Body of pancreas (tissue), 4 donors: ENCODE results near the gene CDCA4. TPM values are rescaled to one million over a fixed set of nuclear protein-coding genes. Genes with fewer than 3 reads are reported as not detected.

ENCODE experiments used
- ATAC-seq: fragments of 150-250 bp; one replicate; pipeline ENCODE4 v1.9.1; 2016
- DNase-seq, 4 donors: peaks; one replicate each; pipeline ENCODE4 v3.0.0-alpha.2; 2019
- H3K27ac ChIP-seq, 4 donors: fragments of 200-600 bp; sonication (generic); 1 replicate in 3 of 4; 2 replicates in 1 of 4; pipeline versions ENCODE4 v1.5.1 to v1.6.1; 2016 to 2019; ENCODE audit warnings: mild to moderate bottlenecking in 1 of 4, mixed read lengths in 1 of 4, moderate library complexity in 1 of 4
- H3K27me3 ChIP-seq, 2 donors: fragments of 200-600 bp; sonication (generic); one replicate each; pipeline ENCODE4 v1.6.0; 2016; ENCODE audit warnings: mild to moderate bottlenecking in 1 of 2
- H3K36me3 ChIP-seq, 2 donors: fragments of 200-600 bp; sonication (generic); replicated peaks in 1 of 2; 2 replicates each; pipeline ENCODE4 v1.5.1; 2016; ENCODE audit warnings: low read depth in 2 of 2; ENCODE audit not compliant: insufficient read depth in 1 of 2
- H3K4me1 ChIP-seq: fragments of 200-600 bp; sonication (generic); one replicate; pipeline ENCODE4 v1.6.0; 2016
- H3K4me3 ChIP-seq, 2 donors: fragments of 200-600 bp; sonication (generic); 1 replicate in 1 of 2; 2 replicates in 1 of 2; pipeline ENCODE4 v1.5.1; 2016 to 2019
- H3K9me3 ChIP-seq, 3 donors: fragments of 200-600 bp; sonication (generic); 1 replicate in 2 of 3; 2 replicates in 1 of 3; pipeline ENCODE4 v1.5.1; 2016
- POLR2A ChIP-seq, 3 donors: fragments of 450-650 bp; IDR thresholded peaks; one replicate each; pipeline ENCODE4 v1.6.1; 2016; ENCODE audit warnings: antibody characterized with exemption in 3 of 3, mild to moderate bottlenecking in 2 of 3
- WGBS, 2 donors: methylation state at CpG; one replicate each; pipeline ENCODE4 v1.1.5; 2017; 5-methylcytosine and 5-hydroxymethylcytosine counted together
- intact Hi-C: fragments of 100-400 bp; cut with DNase I; formaldehyde crosslinking; loops from one replicate; pipeline ENCODE4 v1.15.1; 2023
- total RNA-seq, 2 donors: library from RNA; depleted of rRNA; stranded (reverse); fragments of >200 nt; gene quantifications; one replicate each; pipeline ENCODE4 v1.1.0, GENCODE V29; 2016
- TF ChIP-seq, protein P1 (sequence below), 7 experiments: fragments of 450-650 bp in 4 of 7; fragments of 200-600 bp in 3 of 7; sonication (generic) in 3 of 7; IDR thresholded peaks; one replicate each; pipeline ENCODE4 v1.5.1; 2016 to 2019; ENCODE audit warnings: antibody characterized with exemption in 7 of 7

CDCA4 gene
- total RNA-seq, 2 donors from 2014 or later, result 2.6 to 4.7 TPM

DNA sequence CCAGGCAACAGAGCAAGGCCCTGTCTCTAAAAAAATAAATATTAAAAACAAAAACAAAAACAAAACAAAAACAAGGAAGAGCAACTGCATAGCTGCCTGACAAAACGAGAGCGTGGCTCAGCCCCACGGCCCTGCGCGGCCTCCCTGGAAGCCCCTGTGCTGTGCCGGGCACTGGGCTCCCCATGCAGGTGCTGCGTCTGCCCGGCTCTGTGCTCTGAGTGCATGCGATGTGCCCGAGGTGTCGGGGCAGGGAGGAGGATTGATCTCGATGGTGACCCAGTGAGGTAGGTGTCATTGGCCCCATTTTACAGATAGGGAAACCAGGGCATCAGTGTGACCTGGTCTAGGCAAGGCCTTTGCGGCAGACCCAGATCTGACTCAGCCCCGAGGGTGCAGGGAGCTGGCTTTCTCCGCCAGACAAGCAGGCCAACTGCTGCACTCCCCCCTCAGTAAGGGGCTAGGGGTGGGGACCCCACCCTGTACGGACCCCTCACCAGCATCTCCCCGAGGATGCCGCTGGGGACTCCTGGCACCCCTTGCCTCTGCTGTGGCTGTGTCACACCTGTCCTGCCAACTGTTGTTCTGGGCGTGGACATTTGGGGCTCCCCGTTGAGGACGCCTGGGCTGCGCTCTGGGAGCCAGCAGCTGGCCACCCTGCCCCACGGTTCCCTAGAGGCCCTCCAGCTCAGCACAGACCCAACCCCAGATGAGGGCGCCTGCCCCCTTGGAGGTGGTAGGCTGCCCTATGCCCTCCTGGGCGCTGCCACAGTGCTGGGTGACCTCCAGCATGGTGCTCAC lies 29.1 kb upstream of the CDCA4 start:
- intact Hi-C loops, result loop anchor here (5.0 kb wide), 1 partner anchor 73 kb away; the partner anchor contains the start of gene AHNAK2
- peaks cover 26% of the 10 kb centered on the region for H3K4me1 ChIP-seq
- WGBS, 2 donors, result 77 to 80% methylated on average over 12 to 25 of the region's 25 CpGs
- no peak overlapping the region for H3K4me3 ChIP-seq
- TF ChIP-seq POLR2A (IDR thresholded peaks at IDR 0.05), result no peak
- TF ChIP-seq, protein P1, sequence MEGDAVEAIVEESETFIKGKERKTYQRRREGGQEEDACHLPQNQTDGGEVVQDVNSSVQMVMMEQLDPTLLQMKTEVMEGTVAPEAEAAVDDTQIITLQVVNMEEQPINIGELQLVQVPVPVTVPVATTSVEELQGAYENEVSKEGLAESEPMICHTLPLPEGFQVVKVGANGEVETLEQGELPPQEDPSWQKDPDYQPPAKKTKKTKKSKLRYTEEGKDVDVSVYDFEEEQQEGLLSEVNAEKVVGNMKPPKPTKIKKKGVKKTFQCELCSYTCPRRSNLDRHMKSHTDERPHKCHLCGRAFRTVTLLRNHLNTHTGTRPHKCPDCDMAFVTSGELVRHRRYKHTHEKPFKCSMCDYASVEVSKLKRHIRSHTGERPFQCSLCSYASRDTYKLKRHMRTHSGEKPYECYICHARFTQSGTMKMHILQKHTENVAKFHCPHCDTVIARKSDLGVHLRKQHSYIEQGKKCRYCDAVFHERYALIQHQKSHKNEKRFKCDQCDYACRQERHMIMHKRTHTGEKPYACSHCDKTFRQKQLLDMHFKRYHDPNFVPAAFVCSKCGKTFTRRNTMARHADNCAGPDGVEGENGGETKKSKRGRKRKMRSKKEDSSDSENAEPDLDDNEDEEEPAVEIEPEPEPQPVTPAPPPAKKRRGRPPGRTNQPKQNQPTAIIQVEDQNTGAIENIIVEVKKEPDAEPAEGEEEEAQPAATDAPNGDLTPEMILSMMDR (IDR thresholded peaks at IDR 0.05), result no peak
- H3K27me3 ChIP-seq, result no peaks in the 10 kb centered on the region
- no peak for DNase-seq
- no peaks in the 10 kb centered on the region for H3K36me3 ChIP-seq
- H3K9me3 ChIP-seq, result no peaks in the 10 kb centered on the region
- H3K27ac ChIP-seq, result peak overlapping the region in 2 of 4 donors; percentile 41
- no peak for ATAC-seq

DNA sequence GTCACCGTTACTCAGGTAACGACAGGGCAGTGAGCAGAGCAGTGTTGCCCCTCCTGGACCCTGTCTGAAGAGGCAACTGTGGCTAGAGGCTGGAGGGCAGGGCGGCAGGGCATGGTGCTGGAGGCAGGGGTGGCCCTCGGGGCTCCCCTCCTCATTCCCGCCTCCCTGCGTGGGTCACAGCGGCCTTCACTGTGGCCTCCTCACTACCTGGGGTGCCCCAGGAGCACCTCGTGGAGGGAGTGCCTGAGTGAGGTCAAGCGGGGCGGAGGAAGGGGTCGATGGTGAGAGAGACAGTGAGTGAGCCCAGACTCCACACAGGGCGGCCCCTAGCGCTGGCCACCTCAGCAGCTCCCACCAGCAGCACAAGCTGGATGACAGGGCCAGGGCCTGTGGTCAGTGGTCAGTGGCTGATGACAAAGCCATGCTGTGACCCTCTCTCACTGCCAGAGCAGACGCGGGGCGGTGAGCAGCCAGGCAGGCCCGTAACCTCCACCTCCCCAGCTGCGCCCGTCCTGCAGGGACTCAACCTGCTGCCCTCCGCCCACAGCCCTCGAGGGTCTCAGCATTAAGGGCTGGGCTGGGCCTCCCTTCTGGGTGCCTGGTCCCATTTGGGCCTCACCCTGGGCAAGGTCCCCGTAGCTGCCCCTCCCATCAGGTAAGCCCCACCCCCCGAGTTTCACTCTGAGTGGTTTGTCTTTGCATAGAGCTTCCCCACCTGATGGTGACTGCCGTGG lies 26.6 kb upstream of the CDCA4 start:
- Histone ChIP-seq H3K36me3 (no peaks in the 10 kb centered on the region), H3K4me1 (peaks cover 26% of the 10 kb centered on the region), H3K9me3 (no peaks in the 10 kb centered on the region), H3K4me3 (no peak overlapping the region), H3K27me3 (no peaks in the 10 kb centered on the region), H3K27ac (no peak overlapping the region)
- TF ChIP-seq, protein P1 (IDR thresholded peaks at IDR 0.05), result no peak
- no peak for TF ChIP-seq POLR2A (IDR thresholded peaks at IDR 0.05)
- WGBS, 2 donors, result 58 to 77% methylated on average over 5 to 21 of the region's 24 CpGs
- intact Hi-C loops, result loop anchor here (5.0 kb wide), 1 partner anchor 70 kb away; the partner anchor contains the start of gene AHNAK2
- DNase-seq (no peak), ATAC-seq (no peak)

DNA sequence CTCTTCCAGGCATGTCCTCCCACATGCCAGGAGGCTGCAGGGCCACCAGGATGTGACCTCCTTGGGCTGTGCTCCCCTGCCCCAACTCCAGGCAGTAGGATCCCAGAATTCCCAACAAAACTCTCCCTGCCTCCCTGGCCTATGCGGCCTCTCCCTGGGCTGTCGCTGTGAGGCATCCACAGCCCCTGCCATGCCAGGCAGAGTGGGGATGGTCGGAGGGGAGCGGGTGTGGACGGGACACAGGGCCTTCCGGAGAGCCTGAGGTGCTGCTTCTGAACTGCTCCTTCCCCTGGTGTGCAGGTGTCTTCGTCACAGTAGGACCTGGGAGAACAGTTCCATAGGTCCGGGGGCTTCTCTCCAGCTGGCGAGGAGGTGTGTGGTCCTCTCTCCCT lies 26.0 kb upstream of the CDCA4 start:
- Histone ChIP-seq H3K4me1 (peaks cover 26% of the 10 kb centered on the region), H3K36me3 (no peaks in the 10 kb centered on the region), H3K27me3 (no peaks in the 10 kb centered on the region), H3K27ac (no peak overlapping the region), H3K4me3 (no peak overlapping the region), H3K9me3 (no peaks in the 10 kb centered on the region)
- DNase-seq, result no peak
- TF ChIP-seq, protein P1 (IDR thresholded peaks at IDR 0.05), result no peak
- TF ChIP-seq POLR2A (IDR thresholded peaks at IDR 0.05), result no peak
- intact Hi-C loops, result loop anchor here (5.0 kb wide), 1 partner anchor 70 kb away; the partner anchor contains the start of gene AHNAK2
- no peak for ATAC-seq
- WGBS, 2 donors, result 74 to 100% methylated on average over 1 to 4 of the region's 9 CpGs

DNA sequence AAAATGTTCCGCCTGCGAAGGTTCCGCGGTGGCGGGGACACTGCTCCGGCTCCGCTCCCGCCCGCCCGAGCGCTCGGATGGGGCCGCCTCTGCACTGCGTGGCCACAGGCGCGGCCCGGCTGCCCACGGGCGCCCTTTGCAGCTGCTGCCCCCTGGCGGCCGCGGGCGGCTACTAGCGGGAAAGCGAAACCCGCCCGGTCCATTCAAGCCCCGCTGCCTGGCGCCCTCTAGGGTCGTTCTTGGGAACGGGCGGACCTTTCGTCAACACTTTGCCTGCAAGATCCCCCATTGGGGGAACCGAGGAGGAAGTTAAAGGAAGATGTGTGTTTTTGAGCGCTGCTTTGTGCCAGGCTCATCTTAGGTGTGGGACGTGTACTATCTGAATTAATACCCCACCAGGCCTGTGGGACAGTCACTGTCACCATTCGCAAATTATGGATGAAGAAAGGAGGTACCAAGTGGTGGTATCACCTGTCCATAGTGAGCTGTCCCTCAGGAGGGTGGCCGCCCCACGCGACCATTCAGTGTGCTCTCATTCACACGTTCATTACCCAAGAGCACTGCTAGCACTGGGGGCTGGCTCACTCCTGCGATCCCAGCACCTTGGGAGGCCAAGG lies 24.9 kb upstream of the CDCA4 start:
- H3K4me3 ChIP-seq, result no peak overlapping the region
- peaks cover 16% of the 10 kb centered on the region for H3K4me1 ChIP-seq
- intact Hi-C loops, result loop anchor here (5.0 kb wide), 1 partner anchor 69 kb away; the partner anchor contains the start of gene AHNAK2
- ATAC-seq (peak; percentile 90), DNase-seq (peak; percentile 87 to 91 (median 90))
- no peaks in the 10 kb centered on the region for H3K9me3 ChIP-seq
- no peaks in the 10 kb centered on the region for H3K27me3 ChIP-seq
- no peak for TF ChIP-seq POLR2A (IDR thresholded peaks at IDR 0.05)
- TF ChIP-seq, protein P1 (IDR thresholded peaks at IDR 0.05), result peak; percentile 98 to 100 (median 100)
- 5 to 8% methylated on average over 20 to 41 of the region's 42 CpGs for WGBS, 2 donors
- H3K36me3 ChIP-seq, result no peaks in the 10 kb centered on the region
- H3K27ac ChIP-seq, result no peak overlapping the region
